Sigmoid colon (tissue), 4 donors: ENCODE results near the gene TACR1.

Experiments
- EP300 ChIP-seq, 4 donors: sonication (generic); formaldehyde crosslinking; IDR thresholded peaks; one replicate each; pipeline ENCODE4 v1.6.1; 2017; ENCODE audit warnings: antibody characterized with exemption in 4 of 4
- POLR2A ChIP-seq, 2 donors: fragments of 450-650 bp; IDR thresholded peaks; one replicate each; pipeline ENCODE4 v1.6.1; 2016; ENCODE audit warnings: antibody characterized with exemption in 2 of 2, mild to moderate bottlenecking in 2 of 2, moderate library complexity in 2 of 2

DNA sequence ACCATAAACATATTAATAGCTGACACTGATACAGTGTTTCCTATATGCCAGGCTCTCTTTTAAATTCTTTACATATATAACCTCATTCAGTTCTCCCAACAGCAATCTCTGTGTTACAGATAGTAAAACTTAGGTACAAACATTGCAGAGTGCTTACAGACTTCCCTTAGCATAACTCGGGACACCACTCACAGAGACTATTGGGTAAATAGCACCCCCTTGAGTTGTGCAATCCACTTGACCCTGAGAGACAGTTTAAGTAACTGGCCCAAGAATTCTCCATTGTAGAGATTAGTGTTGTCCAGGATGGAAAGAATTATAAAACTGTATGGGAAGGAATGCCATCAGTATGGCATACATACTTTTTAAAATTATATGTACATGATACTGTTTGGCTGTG lies 130.8 kb downstream of the TACR1 start:
- TF ChIP-seq EP300 (IDR thresholded peaks at IDR 0.05): no peak
- no peak for TF ChIP-seq POLR2A (IDR thresholded peaks at IDR 0.05)
